ENCODE results near the gene BTBD16.

BTBD16 gene

GRCh38 chr10:122298206-122298597, 27.1 kb downstream of the BTBD16 start:
- no peak overlapping the region for H3K4me3 ChIP-seq (replicated peaks; ENCODE audit: low read depth, low read length)
- H3K36me3 ChIP-seq (ENCODE audit: control insufficient read depth, insufficient read depth, low read length), result no peaks in the 10 kb centered on the region
- DNase-seq (ENCODE audit: extremely low read depth, insufficient read length), result no peak

DNA sequence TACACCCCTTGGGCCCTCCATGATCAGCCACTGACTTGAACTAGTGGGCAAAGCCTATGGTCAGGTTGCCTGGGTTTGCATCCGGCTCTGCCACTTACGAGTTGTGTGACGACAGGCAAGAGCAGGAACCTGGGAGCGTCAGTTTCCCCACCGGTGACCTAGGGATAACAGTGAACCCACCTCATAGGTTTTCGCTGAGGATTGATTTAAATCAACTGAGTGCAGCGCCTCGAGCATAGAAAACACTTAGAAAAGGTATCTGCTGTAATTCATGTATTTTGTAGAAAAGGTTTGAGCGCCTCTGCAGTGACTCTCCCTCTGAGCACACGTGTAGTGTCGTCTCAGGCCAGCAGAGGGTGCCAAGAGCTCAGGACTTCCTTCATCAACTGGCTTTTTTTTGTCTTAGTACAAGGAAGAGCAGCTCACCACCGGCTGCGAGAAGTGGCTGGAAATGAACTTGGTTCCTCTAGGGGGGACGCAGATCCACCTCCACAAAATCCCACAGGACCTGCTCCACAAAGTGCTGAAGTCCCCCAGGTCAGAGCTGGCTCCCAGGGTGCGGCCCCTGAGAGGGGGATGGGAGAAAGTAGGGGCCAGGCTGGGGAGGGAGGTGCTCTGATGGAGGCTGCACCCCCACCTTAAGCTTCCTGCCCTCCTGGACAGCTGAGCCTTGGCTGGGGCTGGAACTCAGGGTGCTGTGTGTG, 27.7 kb downstream of the BTBD16 start:
- no peak overlapping the region for H3K4me3 ChIP-seq (replicated peaks; ENCODE audit: low read depth, low read length)
- peak; percentile 13 for DNase-seq (ENCODE audit: extremely low read depth, insufficient read length)
- no peaks in the 10 kb centered on the region for H3K36me3 ChIP-seq (ENCODE audit: control insufficient read depth, insufficient read depth, low read length)

More at GRCh38 chr10:122298206-122298597, 27.1 kb downstream of the BTBD16 start:
- peaks cover 2% of the 10 kb centered on the region for H3K27me3 ChIP-seq (replicated peaks; ENCODE audit: control insufficient read depth, insufficient read depth, low read length)
- no peak for TF ChIP-seq CTCF (IDR thresholded peaks at IDR 0.05; ENCODE audit: insufficient read depth, low read length, poor library complexity, severe bottlenecking)

GRCh38 chr10:122299423-122300075, 28.5 kb downstream of the BTBD16 start:
- no peaks in the 10 kb centered on the region for H3K36me3 ChIP-seq (ENCODE audit: control insufficient read depth, insufficient read depth, low read length)
- no peak for DNase-seq (ENCODE audit: extremely low read depth, insufficient read length)
- H3K27me3 ChIP-seq (replicated peaks; ENCODE audit: control insufficient read depth, insufficient read depth, low read length), result no peaks in the 10 kb centered on the region; the same call in none of the 2 replicates
- H3K4me3 ChIP-seq (replicated peaks; ENCODE audit: low read depth, low read length), result no peak overlapping the region
- TF ChIP-seq CTCF (IDR thresholded peaks at IDR 0.05; ENCODE audit: insufficient read depth, low read length, poor library complexity, severe bottlenecking), result no peak

More for the DNA sequence above, 27.7 kb downstream of the BTBD16 start:
- peak; percentile 85 for TF ChIP-seq CTCF (IDR thresholded peaks at IDR 0.05; ENCODE audit: insufficient read depth, low read length, poor library complexity, severe bottlenecking)
- no peaks in the 10 kb centered on the region; the same call in none of the 2 replicates for H3K27me3 ChIP-seq (replicated peaks; ENCODE audit: control insufficient read depth, insufficient read depth, low read length)

- H3K36me3 ChIP-seq (ENCODE audit: control insufficient read depth, insufficient read depth, low read length), result no peaks in the 10 kb centered on the region
- H3K4me3 ChIP-seq (replicated peaks; ENCODE audit: low read depth, low read length), result no peak overlapping the region
- no peaks in the 10 kb centered on the region; the same call in none of the 2 replicates for H3K27me3 ChIP-seq (replicated peaks; ENCODE audit: control insufficient read depth, insufficient read depth, low read length)
- no peak for DNase-seq (ENCODE audit: extremely low read depth, insufficient read length)
- TF ChIP-seq CTCF (IDR thresholded peaks at IDR 0.05; ENCODE audit: insufficient read depth, low read length, poor library complexity, severe bottlenecking), result no peak
Measured at GRCh38 chr10:122301055-122301810, 30.1 kb downstream of the BTBD16 start.

- TF ChIP-seq CTCF (IDR thresholded peaks at IDR 0.05; ENCODE audit: insufficient read depth, low read length, poor library complexity, severe bottlenecking), result no peak
- H3K4me3 ChIP-seq (replicated peaks; ENCODE audit: low read depth, low read length), result no peak overlapping the region
- DNase-seq (ENCODE audit: extremely low read depth, insufficient read length), result no peak
- H3K27me3 ChIP-seq (replicated peaks; ENCODE audit: control insufficient read depth, insufficient read depth, low read length), result no peaks in the 10 kb centered on the region; the same call in none of the 2 replicates
- no peaks in the 10 kb centered on the region for H3K36me3 ChIP-seq (ENCODE audit: control insufficient read depth, insufficient read depth, low read length)
Measured at GRCh38 chr10:122301811-122302115, 30.7 kb downstream of the BTBD16 start.

Measured in GM06990 (cell line).